Activated naive CD4-positive, alpha-beta T cell treated with anti-CD3 and anti-CD28 coated beads, Interleukin-2, amount 50 U/mL, for 24 hours (primary cell): ENCODE measurements around the gene PTPN7.
"Not testable (repeated sequence)": the region's sequence is repeated elsewhere in the genome, so short reads cannot be mapped to it uniquely, and the experiment has no call there.

Source experiments
- H3K27ac Mint-ChIP-seq: one replicate; pipeline ENCODE4 v1.8.0; 2021; ENCODE audit warnings: mild to moderate bottlenecking, mixed read lengths
- H3K27me3 Mint-ChIP-seq: one replicate; pipeline ENCODE4 v1.8.0; 2021; ENCODE audit warnings: mixed read lengths
- H3K36me3 Mint-ChIP-seq: one replicate; pipeline ENCODE4 v1.8.0; 2021; ENCODE audit warnings: mixed read lengths
- H3K4me1 Mint-ChIP-seq: one replicate; pipeline ENCODE4 v1.8.0; 2021; ENCODE audit warnings: mixed read lengths
- H3K4me3 Mint-ChIP-seq: one replicate; pipeline ENCODE4 v1.8.0; 2021; ENCODE audit warnings: mild to moderate bottlenecking, mixed read lengths
- H3K9me3 Mint-ChIP-seq: one replicate; pipeline ENCODE4 v1.8.0; 2021; ENCODE audit warnings: mixed read lengths

Gene PTPN7

GRCh38 chr1:202151045-202151444, 9.4 kb downstream of the PTPN7 start:
- Mint-ChIP-seq H3K9me3 (no peaks in the 10 kb centered on the region), H3K4me1 (peaks cover 18% of the 10 kb centered on the region), H3K27me3 (no peaks in the 10 kb centered on the region), H3K4me3 (no peak overlapping the region), H3K27ac (peak overlapping the region; percentile 56), H3K36me3 (peaks cover 16% of the 10 kb centered on the region)

GRCh38 chr1:202150602-202151001, 9.8 kb downstream of the PTPN7 start:
- Mint-ChIP-seq H3K4me3 (no peak overlapping the region), H3K9me3 (no peaks in the 10 kb centered on the region), H3K27me3 (no peaks in the 10 kb centered on the region), H3K36me3 (peaks cover 14% of the 10 kb centered on the region), H3K27ac (peak overlapping the region; percentile 66), H3K4me1 (peaks cover 15% of the 10 kb centered on the region)

- H3K36me3 Mint-ChIP-seq: peaks cover 11% of the 10 kb centered on the region
- H3K4me1 Mint-ChIP-seq: peaks cover 16% of the 10 kb centered on the region
Measured at GRCh38 chr1:202150187-202150586, 10.2 kb downstream of the PTPN7 start.

GRCh38 chr1:202149566-202149965, 10.8 kb downstream of the PTPN7 start:
- peaks cover 11% of the 10 kb centered on the region for H3K36me3 Mint-ChIP-seq
- no peaks in the 10 kb centered on the region for H3K27me3 Mint-ChIP-seq
- no peak overlapping the region for H3K4me3 Mint-ChIP-seq
- peaks cover 12% of the 10 kb centered on the region for H3K4me1 Mint-ChIP-seq
- H3K9me3 Mint-ChIP-seq: no peaks in the 10 kb centered on the region
- no peak overlapping the region for H3K27ac Mint-ChIP-seq

More at GRCh38 chr1:202150187-202150586, 10.2 kb downstream of the PTPN7 start:
- Mint-ChIP-seq H3K27ac (no peak overlapping the region), H3K4me3 (no peak overlapping the region), H3K27me3 (no peaks in the 10 kb centered on the region), H3K9me3 (no peaks in the 10 kb centered on the region)

- Mint-ChIP-seq H3K9me3 (no peaks in the 10 kb centered on the region), H3K27me3 (no peaks in the 10 kb centered on the region), H3K4me1 (peaks cover 10% of the 10 kb centered on the region), H3K4me3 (no peak overlapping the region), H3K36me3 (peaks cover 9% of the 10 kb centered on the region), H3K27ac (no peak overlapping the region)
Measured at GRCh38 chr1:202148391-202148790, 12.0 kb downstream of the PTPN7 start.

- no peak overlapping the region for H3K4me3 Mint-ChIP-seq
- peaks cover 7% of the 10 kb centered on the region for H3K36me3 Mint-ChIP-seq
Measured at GRCh38 chr1:202146993-202147392, 13.4 kb downstream of the PTPN7 start.

GRCh38 chr1:202146279-202146678, 14.1 kb downstream of the PTPN7 start:
- Mint-ChIP-seq H3K36me3 (peaks cover 7% of the 10 kb centered on the region), H3K27me3 (no peaks in the 10 kb centered on the region), H3K4me3 (peak overlapping the region; percentile 11), H3K9me3 (no peaks in the 10 kb centered on the region), H3K27ac (no peak overlapping the region), H3K4me1 (peaks cover 26% of the 10 kb centered on the region)

More at GRCh38 chr1:202146993-202147392, 13.4 kb downstream of the PTPN7 start:
- Mint-ChIP-seq H3K9me3 (no peaks in the 10 kb centered on the region), H3K27ac (no peak overlapping the region), H3K4me1 (peaks cover 24% of the 10 kb centered on the region), H3K27me3 (no peaks in the 10 kb centered on the region)

GRCh38 chr1:202145744-202146140, 14.7 kb downstream of the PTPN7 start:
- peak overlapping the region; percentile 86 for H3K4me3 Mint-ChIP-seq
- H3K27ac Mint-ChIP-seq, H3K9me3 Mint-ChIP-seq, H3K36me3 Mint-ChIP-seq, H3K27me3 Mint-ChIP-seq: not testable (repeated sequence)
- H3K4me1 Mint-ChIP-seq: peaks cover 30% of the 10 kb centered on the region

GRCh38 chr1:202145068-202145743, 15.2 kb downstream of the PTPN7 start:
- H3K36me3 Mint-ChIP-seq: peaks cover 3% of the 10 kb centered on the region
- H3K4me3 Mint-ChIP-seq: peak overlapping the region; percentile 86
- H3K27ac Mint-ChIP-seq: peak overlapping the region; percentile 67
- H3K9me3 Mint-ChIP-seq: no peaks in the 10 kb centered on the region
- peaks cover 30% of the 10 kb centered on the region for H3K4me1 Mint-ChIP-seq
- H3K27me3 Mint-ChIP-seq: no peaks in the 10 kb centered on the region

- peak within 1 kb of the TSS; percentile 92 for H3K27ac Mint-ChIP-seq
- peaks cover 3% of the 10 kb centered on the region for H3K36me3 Mint-ChIP-seq
- H3K9me3 Mint-ChIP-seq: no peaks in the 10 kb centered on the region
- peak within 1 kb of the TSS; percentile 92 for H3K4me3 Mint-ChIP-seq
- peaks cover 30% of the 10 kb centered on the region for H3K4me1 Mint-ChIP-seq
- H3K27me3 Mint-ChIP-seq: no peaks in the 10 kb centered on the region
Measured at GRCh38 chr1:202144402-202145067, 15.9 kb downstream of the PTPN7 start, which contains the start of gene ARL8A. Gene ARL8A, minus strand, starts transcription at chr1:202144737. Its CDS starts 165 bp downstream, at chr1:202144572.

- no peaks in the 10 kb centered on the region for H3K27me3 Mint-ChIP-seq
- H3K27ac Mint-ChIP-seq: peak overlapping the region; percentile 92
- H3K36me3 Mint-ChIP-seq: peaks cover 3% of the 10 kb centered on the region
- H3K9me3 Mint-ChIP-seq: no peaks in the 10 kb centered on the region
- H3K4me3 Mint-ChIP-seq: peak overlapping the region; percentile 92
- H3K4me1 Mint-ChIP-seq: peaks cover 31% of the 10 kb centered on the region
Measured at GRCh38 chr1:202143768-202144401, 16.5 kb downstream of the PTPN7 start.

GRCh38 chr1:202143011-202143767, 17.2 kb downstream of the PTPN7 start:
- Mint-ChIP-seq H3K4me3 (peak overlapping the region; percentile 92), H3K4me1 (peaks cover 36% of the 10 kb centered on the region)

GRCh38 chr1:202141468-202141867, 18.9 kb downstream of the PTPN7 start:
- peaks cover 36% of the 10 kb centered on the region for H3K4me1 Mint-ChIP-seq
- not testable (repeated sequence) for H3K9me3 Mint-ChIP-seq, H3K27me3 Mint-ChIP-seq, H3K36me3 Mint-ChIP-seq, H3K27ac Mint-ChIP-seq, H3K4me3 Mint-ChIP-seq

More at GRCh38 chr1:202143011-202143767, 17.2 kb downstream of the PTPN7 start:
- Mint-ChIP-seq H3K27ac (peak overlapping the region; percentile 92), H3K9me3 (no peaks in the 10 kb centered on the region), H3K27me3 (no peaks in the 10 kb centered on the region), H3K36me3 (peaks cover 3% of the 10 kb centered on the region)

GRCh38 chr1:202140833-202141232, 19.6 kb downstream of the PTPN7 start:
- no peaks in the 10 kb centered on the region for H3K9me3 Mint-ChIP-seq
- H3K36me3 Mint-ChIP-seq: no peaks in the 10 kb centered on the region
- no peak overlapping the region for H3K4me3 Mint-ChIP-seq
- H3K27me3 Mint-ChIP-seq: no peaks in the 10 kb centered on the region
- no peak overlapping the region for H3K27ac Mint-ChIP-seq
- H3K4me1 Mint-ChIP-seq: peaks cover 36% of the 10 kb centered on the region

GRCh38 chr1:202135221-202135721, 25.1 kb downstream of the PTPN7 start:
- no peak overlapping the region for H3K27ac Mint-ChIP-seq
- no peaks in the 10 kb centered on the region for H3K27me3 Mint-ChIP-seq
- H3K36me3 Mint-ChIP-seq: no peaks in the 10 kb centered on the region
- H3K4me1 Mint-ChIP-seq: peaks cover 6% of the 10 kb centered on the region
- no peak overlapping the region for H3K4me3 Mint-ChIP-seq
- H3K9me3 Mint-ChIP-seq: no peaks in the 10 kb centered on the region
